Hematopoietic multipotent progenitor cell treated with erythropoietin and hydrocortisone succinate and interleukin-3 and kit ligand, for 6 days (in vitro differentiated cells): ENCODE results near the gene KCNJ1.

ENCODE experiments used
- DNase-seq: peaks from one replicate; pipeline ENCODE4 v3.0.0-alpha.2; 2015

Gene KCNJ1

DNA sequence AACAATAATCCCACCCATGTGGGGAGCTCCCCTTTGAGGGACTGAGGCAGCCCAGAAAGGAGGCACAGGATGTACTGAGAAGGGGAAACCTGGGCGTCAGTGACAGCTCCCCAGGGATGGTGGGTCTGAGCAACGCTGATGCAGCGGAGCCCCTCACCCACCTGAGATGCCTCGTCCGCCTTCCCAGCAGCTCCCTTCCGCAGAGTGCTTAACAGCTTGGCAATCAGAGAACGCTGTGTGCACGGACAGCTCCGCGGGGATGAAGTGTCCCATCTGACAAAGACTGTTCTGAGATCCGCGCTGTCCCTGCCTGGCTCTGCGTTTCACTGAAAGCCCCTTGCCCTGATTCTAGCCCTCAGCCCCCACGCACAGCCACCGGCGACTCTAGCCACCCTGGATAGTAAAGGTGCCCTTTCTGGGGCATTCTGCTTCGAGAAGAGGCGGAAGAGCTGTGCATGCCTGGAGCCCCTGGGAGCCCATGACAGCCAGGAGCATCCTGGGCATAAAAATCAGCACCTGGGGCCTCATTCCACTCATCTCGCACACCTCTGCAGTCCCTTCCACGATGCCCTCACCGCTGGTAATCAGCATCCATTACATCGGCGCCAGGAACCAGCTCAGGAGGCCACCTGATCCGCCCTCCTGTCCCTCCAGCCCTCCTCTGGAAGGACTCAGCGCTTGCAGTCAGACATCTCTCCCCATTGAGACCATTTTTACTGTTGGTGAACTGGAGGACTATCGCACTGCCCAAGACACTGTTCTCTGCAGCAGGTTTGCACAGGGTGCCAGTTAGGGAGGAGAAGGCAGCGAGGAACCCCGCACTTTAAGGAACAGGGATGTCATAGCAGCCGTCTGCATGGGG, 34.8 kb upstream of the KCNJ1 start:
- no peak for DNase-seq

DNA sequence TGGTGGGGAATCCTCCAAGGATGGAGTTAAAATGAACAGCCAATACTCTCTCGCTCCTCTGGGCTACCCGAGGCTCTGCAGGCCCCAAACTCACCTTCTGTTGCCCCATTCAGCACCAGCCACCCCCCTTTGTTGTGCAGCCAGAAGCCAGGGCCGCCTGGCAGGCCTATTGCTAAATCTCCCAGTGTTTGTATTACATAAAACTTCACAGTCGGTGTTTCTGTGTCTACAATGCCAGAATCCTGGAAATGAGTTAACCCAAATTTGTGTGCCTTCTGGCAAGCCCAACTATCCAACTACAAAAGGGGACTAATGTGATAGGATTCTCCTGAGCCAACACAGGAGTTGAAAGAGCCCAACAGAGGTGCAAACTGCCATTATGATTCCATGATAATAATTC, 33.4 kb upstream of the KCNJ1 start:
- no peak for DNase-seq

DNA sequence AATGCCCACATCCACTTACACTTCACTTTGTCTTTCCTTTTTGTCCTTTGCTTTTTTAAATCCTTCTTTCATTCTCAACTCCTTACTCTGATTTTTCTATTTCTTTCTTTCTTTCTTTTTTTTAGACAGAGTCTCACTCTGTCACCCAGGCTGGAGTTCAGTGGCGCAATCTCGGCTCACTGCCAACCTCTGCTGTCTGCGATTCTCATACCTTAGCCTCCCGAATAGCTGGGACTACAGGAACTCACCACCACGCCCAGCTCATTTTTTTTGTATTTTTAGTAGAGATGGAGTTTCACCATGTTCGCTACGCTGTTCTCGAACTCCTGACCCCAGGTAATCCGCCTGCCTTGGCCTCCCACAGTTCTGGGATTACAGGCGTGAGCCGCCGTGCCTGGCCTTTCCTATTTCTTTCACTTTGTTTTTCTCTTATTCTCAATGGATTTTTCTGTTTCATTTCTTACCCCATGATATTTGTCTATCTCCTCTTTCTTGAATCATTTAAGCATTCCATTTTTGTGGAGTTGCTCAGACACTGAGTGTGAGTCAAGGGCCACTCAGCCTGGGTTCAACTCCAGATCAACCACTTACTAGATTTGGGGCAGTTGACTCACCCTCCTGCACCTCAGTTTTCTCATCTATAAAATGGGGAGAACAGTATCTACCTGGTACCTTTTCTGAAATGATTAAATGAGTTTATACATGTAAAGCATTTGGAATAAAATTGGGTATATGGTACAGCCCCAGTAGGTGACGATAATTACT, 31.7 kb upstream of the KCNJ1 start:
- no peak for DNase-seq

DNA sequence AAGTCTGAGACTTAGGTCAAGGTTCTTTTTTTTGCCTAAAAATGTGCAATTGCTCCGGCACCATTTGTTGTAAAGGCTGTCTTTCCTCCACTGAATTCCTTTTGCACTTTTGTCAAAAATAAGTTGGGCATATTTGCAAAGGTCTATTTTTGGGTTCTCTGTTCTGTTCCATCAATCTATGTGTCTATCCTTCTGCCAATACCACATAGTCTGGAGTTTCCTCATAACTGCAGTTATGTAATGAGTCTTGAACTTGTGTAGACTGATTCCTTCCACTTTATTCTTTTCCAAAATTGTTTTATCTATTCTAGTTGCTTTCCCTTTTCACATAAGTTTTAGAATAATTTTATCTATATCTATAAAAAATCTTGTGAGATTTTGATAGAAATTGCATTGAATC, 30.7 kb upstream of the KCNJ1 start:
- no peak for DNase-seq

DNA sequence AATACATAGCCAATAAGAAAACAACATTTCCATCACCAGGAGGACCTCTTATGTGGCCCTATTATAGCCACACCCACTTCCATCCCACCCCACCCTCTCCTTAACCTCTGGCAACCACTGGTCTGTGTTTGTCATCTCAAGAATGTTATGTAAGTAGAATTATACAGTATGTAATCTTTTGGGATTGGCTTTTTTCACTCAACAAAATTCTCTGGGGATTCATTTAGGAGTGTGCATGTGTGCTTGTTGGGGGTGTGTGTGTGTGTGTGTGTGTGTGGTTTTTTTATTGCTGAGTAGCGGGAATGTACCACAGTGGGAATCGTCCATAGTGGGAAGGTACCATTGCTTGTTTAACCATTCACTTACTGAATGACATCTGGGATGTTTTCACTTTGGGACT, 29.3 kb upstream of the KCNJ1 start:
- no peak for DNase-seq

DNA sequence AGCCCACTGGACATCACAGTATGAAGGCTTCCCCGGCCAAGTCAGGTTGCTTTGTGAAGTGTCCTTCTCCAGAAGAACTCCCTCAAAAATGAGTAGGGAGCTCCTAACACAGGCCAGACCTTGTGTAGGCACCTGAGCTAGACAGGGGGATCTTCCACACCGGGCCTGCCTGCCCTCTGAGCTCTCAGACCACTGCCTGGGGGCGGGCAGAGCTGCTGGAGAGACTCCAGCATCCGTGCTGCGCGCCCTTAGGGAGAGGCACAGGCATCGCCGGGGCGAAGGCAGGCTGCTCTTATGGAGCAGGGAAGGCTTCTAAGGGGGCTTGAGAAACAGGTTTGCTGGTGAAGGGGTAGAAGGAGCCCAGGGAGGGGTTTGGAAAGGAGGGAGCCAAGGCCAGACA, 28.4 kb upstream of the KCNJ1 start:
- DNase-seq = no peak

DNA sequence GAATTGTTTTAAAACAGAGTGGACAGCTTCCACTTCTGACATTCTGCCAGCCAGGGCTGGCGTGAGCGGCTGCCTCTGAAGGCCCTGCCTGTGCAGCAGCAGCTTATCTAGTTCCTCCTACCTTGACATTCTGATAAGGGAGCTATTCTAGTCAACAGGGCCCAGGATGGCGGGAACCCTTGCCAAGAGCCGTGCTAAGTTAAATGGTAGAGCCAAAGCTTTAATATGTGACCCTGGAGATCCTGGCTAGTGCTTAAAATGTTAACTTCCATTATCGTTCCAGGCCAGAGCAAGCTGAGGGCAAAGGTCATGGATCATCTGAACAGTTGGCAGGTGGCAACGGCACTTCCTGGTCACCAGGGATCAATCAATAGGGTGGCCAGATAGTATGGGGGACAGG, 27.6 kb upstream of the KCNJ1 start:
- DNase-seq = peak; percentile 72

DNA sequence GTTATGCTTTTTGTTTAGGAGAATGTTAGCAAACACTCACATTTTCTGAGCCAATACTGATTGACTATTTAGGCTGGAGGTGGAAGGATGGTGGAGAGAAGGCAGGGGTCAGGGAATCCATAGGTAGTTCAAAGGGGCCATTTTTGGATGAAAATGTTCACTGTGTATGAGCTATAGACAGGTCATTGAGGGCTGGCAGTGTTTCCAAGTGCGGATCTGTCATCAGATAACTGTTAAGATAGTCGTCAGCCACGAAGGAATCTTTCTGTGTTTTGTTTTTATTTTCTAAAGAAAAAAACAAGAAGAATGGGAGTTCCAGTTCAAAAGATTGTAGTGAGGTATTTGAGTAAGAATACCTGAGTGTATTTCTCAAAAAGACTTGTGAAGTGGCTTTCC, 27.2 kb upstream of the KCNJ1 start:
- peak; percentile 16 for DNase-seq

DNA sequence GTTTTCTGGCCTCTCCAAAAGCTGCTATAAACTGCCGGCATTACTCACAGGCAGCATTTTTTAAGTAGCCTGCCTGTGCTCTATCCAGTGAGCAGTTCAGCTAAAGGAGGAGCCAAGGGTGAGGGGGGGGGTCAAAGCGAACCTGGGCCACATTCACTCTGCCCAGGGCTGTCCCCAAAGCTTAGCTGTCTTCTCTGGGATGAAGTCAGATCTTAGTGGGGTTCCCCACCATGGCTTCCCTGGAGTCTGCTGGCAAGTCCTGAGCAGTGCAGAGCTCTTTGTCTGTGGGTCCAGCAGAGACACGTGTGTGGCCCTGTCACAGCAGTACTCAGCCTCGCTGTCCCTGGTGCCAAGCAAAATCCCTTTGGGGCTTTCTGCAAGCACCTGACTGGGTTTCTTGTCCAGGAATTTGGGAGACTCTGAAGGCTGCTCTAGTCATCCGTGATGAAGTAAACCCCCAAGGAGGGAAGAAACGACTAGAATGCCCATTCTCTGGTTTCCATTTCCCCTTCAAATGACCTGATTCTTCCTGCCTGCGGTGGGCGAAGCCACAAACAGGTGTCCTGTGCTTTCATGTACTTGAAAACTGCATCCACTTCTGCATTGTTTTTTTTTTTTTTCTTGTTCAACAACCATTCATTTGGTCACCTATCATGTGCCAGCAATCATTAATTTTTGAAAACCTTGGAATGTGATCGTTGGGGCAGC, 26.6 kb upstream of the KCNJ1 start:
- DNase-seq = no peak

DNA sequence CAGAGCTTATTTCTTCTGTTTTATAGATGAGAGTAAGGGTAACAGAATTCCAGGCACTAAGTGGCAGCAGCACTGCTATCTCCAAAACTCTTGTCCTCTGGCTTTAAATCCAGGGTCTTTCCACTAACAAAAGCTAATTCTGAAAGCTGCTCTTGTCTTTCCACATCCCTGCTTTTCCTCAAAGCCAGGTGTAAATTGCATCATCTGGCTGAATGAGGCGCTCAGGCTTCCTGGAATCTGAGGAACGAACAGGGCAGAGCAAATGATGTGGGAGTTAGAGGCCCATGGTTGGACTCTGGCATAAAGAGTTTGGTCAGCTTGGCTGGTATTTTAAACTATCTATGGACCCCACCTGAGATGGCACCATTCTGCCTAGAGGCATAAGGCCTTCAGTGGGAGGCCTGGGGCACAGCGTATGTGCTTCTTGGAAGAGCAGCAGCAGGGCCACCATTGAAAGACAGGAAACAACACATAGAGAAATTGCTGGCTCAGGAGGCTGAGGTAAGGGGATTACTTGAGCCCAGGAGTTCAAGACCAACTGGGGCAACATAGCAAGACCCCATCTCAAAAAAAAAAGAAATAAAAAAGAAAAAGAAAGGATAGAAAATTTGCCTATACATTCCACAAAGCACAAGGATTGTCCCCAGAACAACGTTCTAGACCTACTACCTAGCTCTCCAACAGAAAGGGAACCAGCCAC, 25.9 kb upstream of the KCNJ1 start:
- no peak for DNase-seq

DNA sequence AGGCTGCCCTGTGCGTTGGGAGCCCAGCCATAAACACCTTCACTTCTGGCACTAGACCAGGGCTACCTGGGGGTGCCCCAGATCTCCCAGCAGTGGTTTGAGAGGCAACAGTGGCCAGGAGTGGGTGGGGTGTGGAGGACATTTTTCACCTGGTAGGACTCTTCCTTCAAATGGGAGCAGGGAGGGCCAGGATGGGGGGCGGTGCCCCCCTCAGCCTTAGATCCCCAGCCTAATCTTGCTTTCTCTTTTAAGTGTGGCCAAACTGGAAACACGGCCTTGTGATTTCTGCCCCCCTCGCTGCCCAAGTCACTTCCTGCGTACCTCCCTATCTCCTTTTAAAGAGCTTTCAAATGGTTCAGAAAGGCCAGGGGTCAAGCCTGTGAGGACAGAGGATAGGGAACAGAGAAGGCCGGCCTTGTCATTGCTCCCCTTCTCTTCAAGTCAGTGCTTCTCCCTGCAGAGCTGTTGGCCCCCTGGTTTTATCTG, 24.9 kb upstream of the KCNJ1 start:
- no peak for DNase-seq

DNA sequence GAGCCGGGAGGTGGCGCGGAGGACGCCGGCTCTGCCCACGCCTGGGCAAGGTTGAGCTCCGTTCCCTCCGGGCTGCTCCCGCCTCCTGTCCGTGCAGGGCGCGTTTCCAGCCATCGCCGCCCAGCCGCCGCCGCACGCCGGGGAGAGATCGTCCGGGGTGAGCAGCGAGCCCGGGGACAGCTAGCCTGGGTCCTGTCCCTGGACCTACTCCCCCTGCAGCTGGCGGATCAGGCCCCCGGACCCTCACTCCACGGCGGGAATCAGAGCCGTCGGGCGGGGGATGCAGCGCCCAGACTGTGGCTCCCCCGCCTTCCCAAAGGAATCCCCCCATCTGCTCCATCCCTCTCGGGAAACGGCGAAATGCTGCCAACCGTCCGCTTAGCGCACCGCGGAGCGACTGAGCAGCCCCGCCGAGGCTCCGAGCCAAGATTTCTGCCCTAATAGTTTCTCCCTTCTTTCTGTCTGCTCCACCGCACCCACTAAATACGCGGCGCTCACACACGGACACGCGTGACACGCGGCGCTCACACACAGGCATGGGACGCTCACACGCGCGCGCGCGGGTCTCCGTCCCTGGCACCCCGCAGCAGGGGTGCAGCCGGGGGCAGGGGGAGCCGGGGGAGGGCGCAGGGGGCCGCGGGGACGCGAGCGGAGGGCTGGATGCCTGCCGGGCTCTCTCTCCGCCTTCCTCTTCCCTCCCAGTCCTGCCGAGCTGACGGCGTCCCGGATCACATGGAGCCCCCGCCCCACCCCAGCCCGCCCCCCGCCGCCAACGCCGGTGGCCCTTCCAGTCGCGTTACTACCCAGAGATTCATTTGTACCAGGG, 23.7 kb upstream of the KCNJ1 start, which contains the start of gene KCNJ5:
Gene KCNJ5, plus strand, starts transcription at position 814 of the 826 bp plus-strand sequence. CDS start 19,918 bp downstream, outside the sequence.
- DNase-seq = peak; percentile 32

DNA sequence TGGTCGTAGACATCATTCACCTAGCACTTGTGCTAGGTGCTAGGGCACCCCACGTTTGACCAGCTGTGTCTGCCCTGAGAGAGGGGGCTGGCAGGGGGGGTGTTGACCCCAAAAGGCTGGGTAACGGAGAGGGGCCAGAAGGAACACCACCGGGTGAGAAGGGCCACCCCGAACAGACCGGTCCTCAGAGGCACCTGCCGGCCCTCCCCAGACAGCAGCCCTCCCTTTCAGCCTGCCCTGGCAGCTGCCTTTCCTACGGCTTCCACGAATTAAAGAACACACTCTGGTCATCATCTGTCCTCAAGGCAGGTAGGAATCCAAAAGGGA, 23.1 kb upstream of the KCNJ1 start:
- DNase-seq = no peak

DNA sequence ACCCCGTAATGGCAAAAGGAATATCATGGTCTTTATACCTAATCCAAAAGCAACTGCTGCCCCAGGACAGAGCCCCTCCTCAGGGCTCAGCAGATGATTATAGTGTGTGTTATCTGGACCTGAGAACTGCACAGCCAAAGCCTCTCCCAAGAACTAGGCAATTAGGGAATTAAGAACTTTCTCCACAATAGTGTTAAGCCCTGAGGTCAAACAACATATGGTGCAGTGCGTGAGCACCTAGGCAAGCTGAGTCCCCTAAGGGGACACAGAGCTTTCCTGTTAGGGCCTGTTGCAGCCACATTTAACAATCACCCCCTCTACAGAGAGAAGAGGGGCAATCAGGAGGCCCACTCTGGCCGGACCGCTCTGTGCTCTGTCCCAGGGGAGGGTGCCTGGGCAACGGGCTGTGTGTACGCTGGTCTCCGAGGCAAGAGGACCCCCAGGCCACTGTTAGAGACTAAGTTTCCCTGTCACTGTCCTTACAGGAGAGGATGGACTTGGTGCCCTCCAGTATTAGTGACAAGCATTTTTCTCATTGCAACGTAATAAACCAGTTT, 22.6 kb upstream of the KCNJ1 start:
- no peak for DNase-seq

DNA sequence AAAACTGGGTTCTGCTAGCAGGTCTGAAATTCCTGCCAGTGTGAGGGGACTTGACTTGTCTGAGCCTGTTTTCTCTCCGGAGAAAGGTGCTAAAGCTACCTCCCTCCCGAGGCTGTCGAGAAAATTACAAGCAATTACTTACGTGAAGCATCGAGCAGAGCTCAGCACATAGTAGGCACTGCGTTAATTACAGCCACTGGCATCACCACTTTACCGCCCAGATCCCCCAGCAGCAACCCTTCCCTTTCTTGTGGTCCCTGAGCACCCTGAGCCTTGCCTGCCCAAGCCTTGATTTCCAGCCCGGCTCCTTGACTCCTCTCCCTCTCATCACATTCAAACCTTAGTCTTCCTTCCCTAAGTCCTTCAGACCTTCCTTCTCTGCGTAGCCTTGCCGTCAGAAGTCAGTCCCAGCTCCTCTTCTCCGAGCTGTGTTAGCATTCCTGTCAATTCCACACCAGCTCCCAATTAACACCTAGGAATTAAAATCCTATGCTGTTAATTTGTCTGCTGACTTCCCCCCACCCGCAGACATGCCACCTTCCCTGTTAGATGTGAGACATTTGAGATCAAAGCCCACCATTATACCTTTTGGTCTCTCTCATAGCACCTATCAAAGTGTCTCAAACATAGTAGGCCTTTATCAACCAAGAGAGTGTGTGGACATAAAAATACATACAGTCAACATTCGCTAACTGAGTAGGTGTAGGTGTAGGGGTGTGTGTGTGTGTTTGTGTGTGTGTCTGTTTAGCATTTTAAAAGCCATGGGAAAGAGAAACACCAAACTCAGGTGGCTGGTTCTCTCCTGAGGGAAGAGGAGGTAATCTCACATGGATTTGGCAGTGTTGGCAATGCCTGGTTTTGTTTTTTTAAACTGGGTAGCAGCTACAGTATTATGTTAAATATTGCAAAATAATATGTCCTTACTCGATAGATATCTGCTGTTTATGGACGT, 21.2 kb upstream of the KCNJ1 start:
- no peak for DNase-seq

DNA sequence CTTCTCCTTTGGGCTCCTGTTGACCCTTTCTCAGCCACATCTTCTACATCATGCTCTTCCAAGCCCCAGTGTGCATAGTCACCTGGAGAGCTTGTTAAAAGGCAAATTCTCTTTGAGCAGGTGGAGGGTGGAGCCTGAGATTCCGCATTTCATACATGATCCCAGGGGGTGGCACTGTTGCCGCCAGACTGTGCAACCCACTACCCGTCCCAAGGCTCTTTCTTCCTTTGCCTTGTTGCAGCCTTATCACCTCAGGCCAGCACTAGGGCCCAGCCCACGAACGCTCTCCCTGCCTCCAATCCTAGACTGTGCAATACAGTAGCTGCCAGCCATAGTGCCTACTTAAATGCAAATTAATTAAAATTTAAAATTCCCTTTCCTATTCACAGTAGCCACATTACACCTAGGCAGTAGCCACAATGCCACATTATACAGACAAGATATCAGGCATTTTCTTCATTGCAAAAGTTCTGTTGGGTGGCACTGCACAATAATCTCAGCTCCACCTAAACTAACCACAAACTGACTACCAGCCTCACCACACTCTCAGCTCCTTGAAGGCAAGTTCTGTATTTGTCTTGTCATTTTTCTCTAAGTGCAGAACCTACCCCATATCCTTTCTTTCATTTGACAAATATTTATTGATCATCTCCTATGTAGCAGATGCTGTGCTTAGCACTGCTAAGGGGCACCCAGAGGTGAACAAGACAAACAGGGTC, 19.5 kb upstream of the KCNJ1 start:
- peak; percentile 91 for DNase-seq

DNA sequence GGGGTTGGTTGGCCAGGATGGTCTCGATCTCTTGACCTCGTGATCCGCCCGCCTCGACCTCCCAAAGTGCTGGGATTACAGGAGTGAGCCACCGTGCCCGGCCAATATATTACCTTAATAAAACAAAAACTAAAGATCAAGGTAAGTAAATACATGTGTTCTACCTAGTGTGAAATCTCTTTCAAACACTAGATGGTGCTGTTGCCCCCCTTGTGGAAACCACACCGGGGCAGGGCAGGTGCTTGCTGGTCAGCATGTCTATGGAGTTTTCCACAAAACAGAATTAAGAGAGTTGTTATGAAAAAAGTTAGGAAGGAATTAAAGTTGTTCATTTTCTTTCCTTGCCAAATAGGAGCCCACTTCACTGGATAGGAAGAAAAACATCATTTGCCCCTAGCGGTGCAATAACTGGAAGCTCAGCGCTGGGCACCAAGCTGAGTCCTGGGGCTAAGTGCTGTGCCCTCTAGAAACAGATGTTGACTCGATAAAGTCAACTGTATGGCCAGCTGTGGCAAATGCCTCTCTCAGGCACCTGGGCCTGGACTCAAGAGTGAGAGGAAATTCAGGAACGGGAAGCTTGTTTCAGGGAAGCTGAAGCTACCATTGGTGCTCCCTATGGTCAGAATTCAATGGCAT, 17.7 kb upstream of the KCNJ1 start:
- DNase-seq = peak; percentile 80

DNA sequence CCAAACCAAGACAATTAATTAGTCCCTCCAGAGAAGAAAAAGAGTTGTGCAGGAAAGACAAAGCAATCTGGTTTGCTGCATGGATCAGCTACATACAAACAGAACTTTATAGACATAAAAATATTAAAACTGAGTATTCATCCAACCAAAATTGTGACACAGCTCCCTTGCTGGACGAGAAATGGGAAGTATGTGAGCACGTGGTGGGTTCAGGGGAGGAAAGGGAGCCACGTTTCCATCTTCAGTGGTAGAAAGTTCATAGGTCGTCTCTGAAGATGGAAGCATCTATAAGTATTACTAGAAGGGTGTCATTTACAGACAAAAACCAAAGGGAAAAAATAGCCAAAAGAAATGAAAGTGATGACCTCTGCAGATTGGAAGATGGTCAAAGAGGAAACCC, 17.0 kb upstream of the KCNJ1 start:
- DNase-seq = no peak

DNA sequence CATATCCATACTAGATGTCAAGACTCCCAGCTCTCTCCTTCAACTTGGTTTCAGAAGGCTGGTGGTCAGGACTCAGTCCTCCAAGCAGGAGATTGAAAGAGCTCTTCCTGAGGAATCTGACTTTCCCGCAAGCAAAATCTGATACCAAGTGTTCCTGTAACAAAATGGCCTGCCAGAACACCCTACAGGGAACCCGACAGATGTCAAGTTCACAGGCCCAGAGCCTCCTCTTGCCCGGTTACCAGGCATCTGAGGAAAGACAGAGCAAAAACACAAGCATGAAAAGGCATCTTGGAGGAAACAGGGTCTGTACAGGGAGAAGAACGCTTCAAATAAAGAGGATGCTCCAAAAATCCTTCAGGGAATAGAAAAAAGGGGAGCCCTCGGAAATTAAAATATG, 15.4 kb upstream of the KCNJ1 start:
- no peak for DNase-seq
